Memory B cell (primary cell): ENCODE results near the gene MVD.
A peak's percentile ranks its signal among the peaks of the same experiment; 100 is the strongest.

Experiments used
- ATAC-seq: fragments of 150-1000 bp; cut with Tn5 transposase; 2 replicates; pipeline ENCODE4 v1.10.0; 2021; ENCODE audit warnings: low read depth, mild to moderate bottlenecking, moderate library complexity
- DNase-seq, 2 donors: peaks; one replicate each; pipeline ENCODE4 v3.0.0; 2022; ENCODE audit warnings: low spot score in 2 of 2
- H3K27ac Mint-ChIP-seq: one replicate; pipeline ENCODE4 v1.8.0; 2022; ENCODE audit warnings: mild to moderate bottlenecking, moderate library complexity, mixed read lengths
- H3K27me3 Mint-ChIP-seq: one replicate; pipeline ENCODE4 v1.8.0; 2022; ENCODE audit warnings: mixed read lengths
- H3K36me3 Mint-ChIP-seq: one replicate; pipeline ENCODE4 v1.8.0; 2022; ENCODE audit warnings: mild to moderate bottlenecking, mixed read lengths
- H3K4me1 Mint-ChIP-seq: one replicate; pipeline ENCODE4 v1.8.0; 2022; ENCODE audit warnings: mixed read lengths
- H3K4me3 Mint-ChIP-seq: one replicate; pipeline ENCODE4 v1.8.0; 2022; ENCODE audit warnings: mild to moderate bottlenecking, moderate library complexity, mixed read lengths
- H3K9me3 Mint-ChIP-seq: one replicate; pipeline ENCODE4 v1.8.0; 2022; ENCODE audit warnings: mixed read lengths

Gene MVD

DNA sequence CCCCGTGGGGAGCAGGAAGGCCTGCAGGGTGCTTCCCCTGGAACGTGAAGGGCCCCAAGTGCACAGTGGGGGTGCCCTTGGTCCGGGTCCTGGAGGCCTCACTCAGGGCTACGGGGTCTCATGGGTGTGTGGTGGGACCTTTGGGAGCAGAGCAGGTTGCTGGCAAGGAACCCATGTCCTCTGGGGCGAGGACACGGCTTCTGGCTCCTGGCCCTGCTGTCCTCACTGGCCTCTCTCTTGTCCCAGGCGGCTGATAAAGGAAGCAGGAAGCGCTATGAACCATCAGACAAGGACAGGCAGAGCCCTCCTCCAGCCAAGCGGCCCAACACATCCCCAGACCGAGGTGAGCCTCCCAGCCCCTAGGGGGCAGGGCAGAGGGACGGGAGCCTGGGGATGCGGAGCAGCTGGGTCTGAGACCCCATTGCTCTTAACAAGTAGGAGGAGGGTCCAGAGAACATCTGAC is 34.3 kb downstream of the MVD start:
- Mint-ChIP-seq H3K27me3 (no peaks in the 10 kb centered on the region), H3K27ac (no peak overlapping the region), H3K9me3 (no peaks in the 10 kb centered on the region), H3K36me3 (peaks cover 4% of the 10 kb centered on the region), H3K4me1 (peaks cover 5% of the 10 kb centered on the region), H3K4me3 (no peak overlapping the region)
- no peak for DNase-seq
- peak; percentile 26 for ATAC-seq

DNA sequence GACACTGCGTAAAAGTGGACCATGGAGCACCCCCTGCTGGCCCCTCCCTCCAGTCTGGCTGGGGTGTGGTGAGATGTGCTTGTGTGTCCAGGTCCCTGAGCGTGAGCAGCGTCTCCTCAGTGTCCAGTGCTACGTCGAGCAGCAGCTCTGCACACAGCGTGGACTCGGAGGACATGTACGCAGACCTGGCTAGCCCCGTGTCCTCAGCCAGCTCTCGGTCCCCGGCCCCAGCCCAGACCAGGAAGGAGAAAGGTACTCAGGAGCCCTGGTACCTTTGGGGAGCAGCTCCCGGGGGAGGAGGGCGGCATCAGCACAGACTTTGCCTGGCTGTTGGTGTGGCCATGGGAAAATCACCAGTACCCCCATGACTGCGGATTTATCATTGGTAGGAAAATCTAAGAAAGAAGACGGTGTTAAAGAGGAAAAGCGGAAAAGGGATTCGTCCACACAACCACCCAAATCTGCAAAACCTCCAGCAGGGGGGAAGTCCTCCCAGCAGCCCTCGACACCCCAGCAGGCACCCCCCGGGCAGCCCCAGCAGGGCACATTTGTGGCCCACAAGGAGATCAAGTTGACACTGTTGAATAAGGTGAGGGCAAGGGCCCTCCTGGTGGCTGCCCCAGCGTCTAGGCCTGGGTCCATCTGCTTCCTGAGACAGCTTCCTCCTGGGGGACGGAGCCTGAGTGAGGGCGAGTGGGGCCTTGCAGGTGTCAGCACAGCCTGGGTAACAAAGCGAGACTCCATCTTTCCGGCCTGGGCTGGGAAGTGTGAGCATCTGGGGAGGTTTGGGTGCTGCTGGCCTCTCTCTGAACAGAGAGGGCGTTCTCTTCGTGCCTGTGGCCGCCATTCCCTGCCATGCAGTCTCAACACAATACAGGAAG is 35.1 kb downstream of the MVD start:
- no peak for ATAC-seq
- Mint-ChIP-seq H3K4me3 (no peak overlapping the region), H3K27ac (no peak overlapping the region), H3K4me1 (peaks cover 3% of the 10 kb centered on the region), H3K27me3 (no peaks in the 10 kb centered on the region), H3K36me3 (peaks cover 12% of the 10 kb centered on the region), H3K9me3 (no peaks in the 10 kb centered on the region)
- DNase-seq = no peak

- DNase-seq (no peak), ATAC-seq (no peak)
- Mint-ChIP-seq H3K27ac (no peak overlapping the region), H3K36me3 (peaks cover 14% of the 10 kb centered on the region), H3K9me3 (no peaks in the 10 kb centered on the region), H3K27me3 (no peaks in the 10 kb centered on the region), H3K4me3 (no peak overlapping the region), H3K4me1 (peaks cover 3% of the 10 kb centered on the region)
Measured at GRCh38 chr16:88626646-88627045, 36.2 kb downstream of the MVD start.

GRCh38 chr16:88624977-88625576 is 37.8 kb downstream of the MVD start:
- H3K9me3 Mint-ChIP-seq = no peaks in the 10 kb centered on the region
- peaks cover 3% of the 10 kb centered on the region for H3K4me1 Mint-ChIP-seq
- H3K27me3 Mint-ChIP-seq = no peaks in the 10 kb centered on the region
- no peak for ATAC-seq
- H3K27ac Mint-ChIP-seq = no peak overlapping the region
- H3K36me3 Mint-ChIP-seq = peaks cover 14% of the 10 kb centered on the region
- H3K4me3 Mint-ChIP-seq = no peak overlapping the region
- DNase-seq = no peak

GRCh38 chr16:88624481-88624880 is 38.4 kb downstream of the MVD start:
- H3K4me1 Mint-ChIP-seq = peaks cover 3% of the 10 kb centered on the region
- H3K4me3 Mint-ChIP-seq = no peak overlapping the region
- H3K9me3 Mint-ChIP-seq = no peaks in the 10 kb centered on the region
- ATAC-seq (no peak), DNase-seq (no peak)
- H3K27ac Mint-ChIP-seq = no peak overlapping the region
- H3K27me3 Mint-ChIP-seq = no peaks in the 10 kb centered on the region
- peaks cover 14% of the 10 kb centered on the region for H3K36me3 Mint-ChIP-seq

DNA sequence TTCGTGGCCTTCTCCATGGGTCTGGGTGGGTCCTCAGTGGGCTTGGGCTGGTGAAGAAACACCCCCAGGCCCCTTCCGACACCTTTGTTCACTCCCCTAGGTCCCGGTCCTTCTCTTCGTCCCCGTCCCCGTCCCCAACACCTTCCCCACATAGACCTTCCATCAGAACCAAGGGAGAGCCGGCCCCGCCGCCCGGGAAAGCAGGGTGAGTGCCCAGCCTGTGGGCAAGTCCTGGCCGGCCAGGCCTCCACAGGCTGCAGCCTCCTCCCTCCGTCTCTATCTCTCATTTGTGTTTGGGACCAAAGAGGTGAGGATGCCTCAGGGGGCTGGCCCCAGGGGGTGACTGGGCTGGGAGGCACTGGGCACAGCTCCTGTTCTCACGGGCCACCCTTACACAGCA is 39.0 kb downstream of the MVD start:
- Mint-ChIP-seq H3K27me3 (no peaks in the 10 kb centered on the region), H3K27ac (no peak overlapping the region), H3K4me1 (peaks cover 3% of the 10 kb centered on the region), H3K4me3 (no peak overlapping the region), H3K36me3 (peaks cover 14% of the 10 kb centered on the region), H3K9me3 (no peaks in the 10 kb centered on the region)
- no peak for ATAC-seq
- no peak for DNase-seq

GRCh38 chr16:88622866-88623265 is 40.0 kb downstream of the MVD start:
- no peaks in the 10 kb centered on the region for H3K27me3 Mint-ChIP-seq
- peaks cover 3% of the 10 kb centered on the region for H3K4me1 Mint-ChIP-seq
- H3K9me3 Mint-ChIP-seq = no peaks in the 10 kb centered on the region
- ATAC-seq (no peak), DNase-seq (no peak)
- no peak overlapping the region for H3K4me3 Mint-ChIP-seq
- no peak overlapping the region for H3K27ac Mint-ChIP-seq
- peaks cover 14% of the 10 kb centered on the region for H3K36me3 Mint-ChIP-seq

- Mint-ChIP-seq H3K9me3 (no peaks in the 10 kb centered on the region), H3K4me3 (no peak overlapping the region), H3K36me3 (peaks cover 16% of the 10 kb centered on the region), H3K27me3 (no peaks in the 10 kb centered on the region), H3K27ac (no peak overlapping the region), H3K4me1 (peaks cover 3% of the 10 kb centered on the region)
- ATAC-seq (no peak), DNase-seq (no peak)
Measured at GRCh38 chr16:88622125-88622524, 40.8 kb downstream of the MVD start.

DNA sequence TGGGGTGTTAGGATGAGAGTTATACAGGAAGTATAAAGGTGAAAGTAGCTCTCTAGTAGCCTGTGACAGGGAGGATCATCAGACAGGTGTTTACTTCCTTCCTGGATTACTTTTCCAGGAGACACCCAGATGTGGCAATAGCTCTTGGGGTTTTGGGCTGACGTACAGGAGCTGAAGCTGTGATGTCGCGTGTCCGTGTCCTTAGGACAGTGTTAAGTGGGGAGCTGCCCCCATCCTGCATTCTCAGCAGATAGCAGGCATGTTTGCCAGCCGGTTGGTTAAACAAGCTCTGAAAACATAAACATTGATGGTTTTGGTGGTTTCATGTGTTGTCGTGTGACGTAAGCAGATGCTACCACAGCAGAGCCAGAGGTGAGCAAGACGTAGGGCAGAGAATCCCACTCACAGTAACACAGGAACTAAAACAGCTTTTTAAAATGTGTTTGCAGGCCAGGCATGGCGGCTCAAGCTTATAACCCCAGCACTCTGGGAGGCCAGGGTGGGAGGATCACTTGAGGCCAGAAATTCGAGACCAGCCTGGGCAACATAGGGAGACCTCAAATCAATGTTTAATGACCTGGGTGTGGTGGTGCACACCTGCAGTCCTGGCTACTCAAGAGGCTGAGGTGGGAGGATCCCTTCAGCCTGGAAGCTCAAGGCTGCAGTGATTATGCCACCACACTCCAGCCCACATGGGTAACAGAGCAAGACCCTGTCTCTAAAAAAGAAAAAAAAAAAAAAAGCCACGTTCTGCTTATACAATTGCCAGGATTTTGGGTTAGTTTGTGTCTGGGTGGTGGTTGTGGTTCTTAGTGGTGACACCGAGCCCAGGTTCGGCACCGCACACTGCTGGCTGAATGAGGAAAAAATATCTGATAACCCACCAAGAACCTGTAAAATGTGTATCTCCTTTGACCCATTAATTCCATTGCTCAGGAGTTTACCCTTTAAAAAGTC is 42.8 kb downstream of the MVD start:
- Mint-ChIP-seq H3K36me3 (peaks cover 18% of the 10 kb centered on the region), H3K27ac (peak overlapping the region; percentile 35), H3K27me3 (no peaks in the 10 kb centered on the region), H3K4me3 (no peak overlapping the region), H3K9me3 (no peaks in the 10 kb centered on the region), H3K4me1 (peaks cover 9% of the 10 kb centered on the region)
- ATAC-seq = peak; percentile 15
- DNase-seq = no peak

DNA sequence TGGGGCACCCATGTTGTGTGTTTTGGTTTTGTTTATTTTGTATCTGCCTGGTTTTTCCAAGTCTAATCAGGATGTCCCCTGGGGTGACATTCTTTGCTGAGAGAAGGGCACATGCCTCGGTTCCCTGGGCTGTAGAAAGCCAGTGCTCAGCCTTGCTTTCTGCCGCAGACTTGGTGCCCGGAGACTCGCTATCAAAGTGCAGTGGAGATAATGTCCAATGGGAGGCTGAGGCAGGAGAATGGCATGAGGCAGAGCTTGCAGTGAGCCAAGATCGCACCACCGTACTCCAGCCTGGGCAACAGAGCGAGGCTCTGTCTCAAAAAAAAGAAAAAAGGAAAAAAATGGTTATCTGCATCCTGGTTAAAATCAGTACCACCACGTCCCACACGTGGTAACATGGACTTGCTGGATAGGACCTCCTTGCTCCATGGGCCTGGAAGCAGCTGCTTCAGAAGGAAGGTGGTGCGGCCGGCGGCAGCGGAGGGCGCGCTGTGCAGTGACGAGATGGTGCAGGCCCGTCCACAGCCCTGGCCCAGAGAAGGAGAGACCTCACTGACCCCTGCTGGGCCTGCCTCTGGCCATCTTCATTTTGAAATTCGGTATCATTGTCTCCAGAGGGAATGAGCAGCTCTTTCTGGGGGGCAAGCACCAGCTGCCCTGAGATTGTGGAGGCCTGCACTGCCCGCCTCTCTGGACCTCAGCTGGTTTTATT is 43.8 kb downstream of the MVD start:
- Mint-ChIP-seq H3K9me3 (no peaks in the 10 kb centered on the region), H3K27ac (no peak overlapping the region), H3K4me3 (no peak overlapping the region), H3K4me1 (peaks cover 10% of the 10 kb centered on the region), H3K36me3 (peaks cover 25% of the 10 kb centered on the region), H3K27me3 (no peaks in the 10 kb centered on the region)
- DNase-seq (no peak), ATAC-seq (no peak)

DNA sequence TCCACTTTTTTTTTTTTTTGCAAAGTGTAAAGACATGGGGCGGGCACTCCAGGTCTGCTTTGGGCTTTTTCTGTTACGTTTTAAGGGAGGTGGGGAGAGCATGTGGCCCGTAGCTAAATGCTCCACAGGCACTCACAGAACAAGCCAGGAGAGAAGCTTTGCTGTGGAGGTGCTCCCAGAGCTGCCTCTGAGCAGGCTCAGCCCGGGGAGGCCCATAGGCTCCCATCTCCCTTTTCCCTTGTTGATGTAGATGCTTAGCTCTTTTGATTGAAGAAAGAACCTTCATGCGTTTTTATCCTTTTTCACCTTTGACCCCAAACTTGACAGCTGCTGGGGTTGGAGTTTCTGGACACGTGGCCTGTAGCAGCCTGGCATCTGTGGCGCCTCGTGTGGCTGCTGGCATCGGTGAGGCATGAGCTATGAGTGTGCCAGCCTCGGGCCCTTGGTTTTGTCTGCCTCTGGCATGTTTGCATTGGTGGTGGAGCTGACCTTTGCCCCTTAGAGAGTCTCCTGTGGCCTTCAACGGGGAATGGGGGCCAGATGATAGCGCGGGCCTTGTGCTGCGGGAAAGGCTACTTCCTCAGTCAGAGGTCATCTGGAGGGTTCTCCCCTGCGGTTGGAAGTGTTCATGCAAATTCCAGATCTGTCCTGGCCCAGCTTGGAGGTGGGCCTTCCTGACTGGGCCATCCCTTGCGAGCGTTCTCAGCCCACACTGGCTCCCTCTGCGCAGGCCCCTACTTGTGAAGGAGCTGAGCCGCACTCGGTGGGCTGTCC is 44.5 kb downstream of the MVD start:
- ATAC-seq = no peak
- DNase-seq = no peak
- H3K4me1 Mint-ChIP-seq = peaks cover 10% of the 10 kb centered on the region
- H3K4me3 Mint-ChIP-seq = no peak overlapping the region
- peaks cover 26% of the 10 kb centered on the region for H3K36me3 Mint-ChIP-seq
- no peaks in the 10 kb centered on the region for H3K9me3 Mint-ChIP-seq
- H3K27me3 Mint-ChIP-seq = no peaks in the 10 kb centered on the region
- H3K27ac Mint-ChIP-seq = no peak overlapping the region

DNA sequence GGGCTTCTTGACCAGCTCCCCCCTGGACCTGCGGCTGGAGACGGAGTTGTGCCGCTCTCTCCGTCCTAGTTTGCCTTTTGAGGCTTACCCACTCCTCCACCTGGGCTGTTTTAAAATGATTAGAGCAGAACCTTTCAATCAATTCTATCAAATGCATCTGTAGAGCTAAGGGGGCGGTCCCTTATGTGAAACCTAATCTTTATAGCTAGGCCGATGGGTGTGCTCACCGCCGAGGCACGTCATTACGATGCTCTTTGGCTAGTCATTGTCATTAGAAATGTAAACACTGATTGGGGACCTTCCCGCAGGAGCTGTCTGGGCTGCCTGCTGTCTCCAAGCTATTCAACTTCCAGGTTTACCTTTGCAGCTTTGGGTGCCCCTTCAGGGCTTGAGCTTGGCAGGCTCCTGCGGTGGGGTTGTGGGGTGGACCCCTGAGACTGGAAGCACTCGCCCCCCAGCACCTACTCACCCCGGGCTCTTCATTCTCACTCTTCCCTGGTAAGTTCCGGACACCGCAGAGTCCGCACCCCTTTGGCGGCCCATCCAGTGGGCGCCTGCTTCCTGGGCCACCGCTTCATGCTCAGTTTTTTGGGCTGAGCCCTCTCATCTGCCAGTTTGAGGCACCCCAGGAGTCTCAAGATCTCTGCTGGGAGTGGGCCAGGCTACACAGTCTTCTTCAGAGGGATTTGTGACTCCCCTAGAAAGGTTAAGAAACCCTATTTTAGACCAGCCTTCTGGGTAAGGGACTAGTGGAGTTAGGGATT is 45.4 kb downstream of the MVD start:
- peaks cover 23% of the 10 kb centered on the region for H3K36me3 Mint-ChIP-seq
- H3K27me3 Mint-ChIP-seq = no peaks in the 10 kb centered on the region
- peaks cover 7% of the 10 kb centered on the region for H3K4me1 Mint-ChIP-seq
- DNase-seq (no peak), ATAC-seq (no peak)
- no peak overlapping the region for H3K27ac Mint-ChIP-seq
- H3K4me3 Mint-ChIP-seq = no peak overlapping the region
- no peaks in the 10 kb centered on the region for H3K9me3 Mint-ChIP-seq
